GM18507 (cell line): ENCODE measurements around the gene ZNF831.

Experiments
- DNase-seq: peaks from one replicate; pipeline ENCODE4 v3.0.0; 2011; ENCODE audit warnings: low read depth; ENCODE audit not compliant: insufficient read length; ENCODE audit errors: extremely low spot score
- FAIRE-seq: peaks from 2 replicates; lab custom pipeline; 2011; peaks lifted over from hg19 to GRCh38; lab: Jason Lieb, UNC

ZNF831 gene

GRCh38 chr20:59195316-59195993 is 31.8 kb downstream of the ZNF831 start:
- no peak for FAIRE-seq
- no peak for DNase-seq

GRCh38 chr20:59204165-59204894 is 40.7 kb downstream of the ZNF831 start:
- FAIRE-seq (no peak), DNase-seq (no peak)

- FAIRE-seq (no peak), DNase-seq (no peak)
Measured at GRCh38 chr20:59205044-59205443, 41.4 kb downstream of the ZNF831 start.

GRCh38 chr20:59207235-59207634 is 43.6 kb downstream of the ZNF831 start:
- no peak for FAIRE-seq
- no peak for DNase-seq

- peak; percentile 80 for FAIRE-seq
- peak; percentile 74 for DNase-seq
Measured at GRCh38 chr20:59207742-59208357, 44.2 kb downstream of the ZNF831 start.

- no peak for FAIRE-seq
- no peak for DNase-seq
Measured at GRCh38 chr20:59210186-59210585, 46.6 kb downstream of the ZNF831 start.

GRCh38 chr20:59211208-59211765 is 47.7 kb downstream of the ZNF831 start:
- FAIRE-seq = no peak
- no peak for DNase-seq

- no peak for FAIRE-seq
- DNase-seq = no peak
Measured at GRCh38 chr20:59214073-59214472, 50.5 kb downstream of the ZNF831 start.

- DNase-seq = no peak
Measured at GRCh38 chr20:59214606-59215547, 51.3 kb downstream of the ZNF831 start.

GRCh38 chr20:59217173-59217572 is 53.6 kb downstream of the ZNF831 start:
- DNase-seq (no peak), FAIRE-seq (no peak)

More at GRCh38 chr20:59214606-59215547, 51.3 kb downstream of the ZNF831 start:
- FAIRE-seq = no peak

- FAIRE-seq = no peak
- DNase-seq = no peak
Measured at GRCh38 chr20:59217794-59218280, 54.2 kb downstream of the ZNF831 start.

- DNase-seq (no peak), FAIRE-seq (no peak)
Measured at GRCh38 chr20:59219211-59219610, 55.6 kb downstream of the ZNF831 start.

GRCh38 chr20:59220161-59220560 is 56.5 kb downstream of the ZNF831 start:
- DNase-seq (no peak), FAIRE-seq (no peak)

- FAIRE-seq = no peak
- DNase-seq = no peak
Measured at GRCh38 chr20:59221049-59221706, 57.6 kb downstream of the ZNF831 start.

GRCh38 chr20:59221707-59222252 is 58.2 kb downstream of the ZNF831 start:
- no peak for DNase-seq
- FAIRE-seq = no peak

GRCh38 chr20:59222253-59223181 is 58.9 kb downstream of the ZNF831 start:
- peak; percentile 63 for FAIRE-seq
- DNase-seq = peak; percentile 70

- no peak for DNase-seq
- FAIRE-seq = no peak
Measured at GRCh38 chr20:59223182-59223601, 59.6 kb downstream of the ZNF831 start.
